ENCODE data around the gene PPP1CC.

DNA sequence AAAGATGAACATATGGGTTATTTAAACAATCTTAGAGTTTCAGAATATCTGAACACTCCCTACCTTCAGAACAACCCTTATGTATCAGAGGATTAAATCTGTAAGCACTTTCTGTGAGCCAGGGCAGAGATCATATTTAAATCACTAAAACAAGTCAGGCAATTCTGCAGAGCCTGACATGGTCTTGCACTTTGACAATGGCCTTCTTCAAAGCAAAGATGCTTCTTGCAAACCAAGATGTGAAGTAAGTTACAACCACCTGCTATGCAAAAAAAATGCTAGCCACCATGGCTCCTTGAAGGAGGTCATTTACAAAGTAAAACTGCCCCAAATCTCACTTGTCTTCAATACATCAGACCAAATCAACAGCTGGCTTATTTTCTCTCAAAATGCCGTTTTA, 3.2 kb downstream of the PPP1CC start:
- TF ChIP-seq, protein P1, sequence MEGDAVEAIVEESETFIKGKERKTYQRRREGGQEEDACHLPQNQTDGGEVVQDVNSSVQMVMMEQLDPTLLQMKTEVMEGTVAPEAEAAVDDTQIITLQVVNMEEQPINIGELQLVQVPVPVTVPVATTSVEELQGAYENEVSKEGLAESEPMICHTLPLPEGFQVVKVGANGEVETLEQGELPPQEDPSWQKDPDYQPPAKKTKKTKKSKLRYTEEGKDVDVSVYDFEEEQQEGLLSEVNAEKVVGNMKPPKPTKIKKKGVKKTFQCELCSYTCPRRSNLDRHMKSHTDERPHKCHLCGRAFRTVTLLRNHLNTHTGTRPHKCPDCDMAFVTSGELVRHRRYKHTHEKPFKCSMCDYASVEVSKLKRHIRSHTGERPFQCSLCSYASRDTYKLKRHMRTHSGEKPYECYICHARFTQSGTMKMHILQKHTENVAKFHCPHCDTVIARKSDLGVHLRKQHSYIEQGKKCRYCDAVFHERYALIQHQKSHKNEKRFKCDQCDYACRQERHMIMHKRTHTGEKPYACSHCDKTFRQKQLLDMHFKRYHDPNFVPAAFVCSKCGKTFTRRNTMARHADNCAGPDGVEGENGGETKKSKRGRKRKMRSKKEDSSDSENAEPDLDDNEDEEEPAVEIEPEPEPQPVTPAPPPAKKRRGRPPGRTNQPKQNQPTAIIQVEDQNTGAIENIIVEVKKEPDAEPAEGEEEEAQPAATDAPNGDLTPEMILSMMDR (conservative IDR thresholded peaks at IDR 0.05; ENCODE audit: low read length): no peak
- no peak for TF ChIP-seq EZH2phosphoT487 (IDR thresholded peaks at IDR 0.05; ENCODE audit: borderline replicate concordance)
